Suppressor macrophage treated with lipopolysaccharide for 1 hour (primary cell): Measurements from ENCODE around the gene RBMS2.
"Not testable (repeated sequence)": the region's sequence is repeated elsewhere in the genome, so short reads cannot be mapped to it uniquely, and the experiment has no call there.

ENCODE experiments used
- DNase-seq, 3 donors: peaks; one replicate each; pipeline ENCODE4 v3.0.0-alpha.2; 2020 to 2022

The RBMS2 gene

GRCh38 chr12:56518570-56518969 lies 3.0 kb upstream of the RBMS2 start:
- DNase-seq: peak in 1 of 3 donors; percentile 26

GRCh38 chr12:56520048-56520447 lies 1.6 kb upstream of the RBMS2 start:
- DNase-seq: no peak

- peak in 2 of 3 donors; percentile 33 to 57 for DNase-seq
These were observed 1.1 kb upstream of the RBMS2 start for GRCh38 chr12:56520506-56520905.

GRCh38 chr12:56521209-56521589 lies 421 bp upstream of the RBMS2 start:
- peak; percentile 40 to 64 (median 45) for DNase-seq

- no peak for DNase-seq
These were observed 982 bp downstream of the RBMS2 start for GRCh38 chr12:56522411-56523193.

- DNase-seq: no peak
These were observed 7.2 kb downstream of the RBMS2 start for GRCh38 chr12:56528846-56529245.

GRCh38 chr12:56529656-56530055 lies 8.0 kb downstream of the RBMS2 start:
- DNase-seq: no peak

GRCh38 chr12:56530390-56531055 lies 8.9 kb downstream of the RBMS2 start:
- DNase-seq: no peak

- DNase-seq: peak in 1 of 3 donors; percentile 17
These were observed 15.9 kb downstream of the RBMS2 start for GRCh38 chr12:56537546-56537945.

- no peak for DNase-seq
These were observed 20.0 kb downstream of the RBMS2 start for GRCh38 chr12:56541631-56542030.

GRCh38 chr12:56542164-56542563 lies 20.5 kb downstream of the RBMS2 start:
- no peak for DNase-seq

- DNase-seq: no peak
These were observed 23.5 kb downstream of the RBMS2 start for GRCh38 chr12:56545023-56545604.

GRCh38 chr12:56546680-56547079 lies 25.1 kb downstream of the RBMS2 start:
- DNase-seq: no peak

- no peak for DNase-seq
These were observed 29.4 kb downstream of the RBMS2 start for GRCh38 chr12:56551070-56551469.

GRCh38 chr12:56565510-56566101 lies 44.0 kb downstream of the RBMS2 start:
- peak; percentile 46 to 60 (median 54) for DNase-seq

GRCh38 chr12:56568146-56568545 lies 46.5 kb downstream of the RBMS2 start:
- no peak for DNase-seq

GRCh38 chr12:56571121-56571520 lies 49.5 kb downstream of the RBMS2 start:
- no peak for DNase-seq

GRCh38 chr12:56572288-56572687 lies 50.7 kb downstream of the RBMS2 start:
- DNase-seq: peak in 1 of 3 donors; percentile 32

- DNase-seq: peak; percentile 29 to 65 (median 36)
These were observed 52.6 kb downstream of the RBMS2 start for GRCh38 chr12:56574210-56574609.

GRCh38 chr12:56577248-56577647 lies 55.6 kb downstream of the RBMS2 start:
- not testable (repeated sequence) for DNase-seq

GRCh38 chr12:56578983-56579546 lies 57.4 kb downstream of the RBMS2 start:
- no peak for DNase-seq

- DNase-seq: no peak
These were observed 60.0 kb downstream of the RBMS2 start for GRCh38 chr12:56581418-56582145.
